ENCODE data around the gene PRDX1. TPM values are rescaled to one million over a fixed set of nuclear protein-coding genes. Genes with fewer than 3 reads are reported as not detected.

Gene PRDX1
- total and polyA plus RNA-seq, 2 of the 13 experiments (the other 11 are each of a cell fraction or from before 2014, with no cell fraction given), result 761 to 1,898 TPM

GRCh38 chr1:45521413-45522323, at the start of gene PRDX1 (continued):
- 0 out of 2 replicates have a peak, but pooled peaks have one; percentile 45 for TF ChIP-seq RCOR2 (CRISPR knock-in tag; IDR thresholded peaks at IDR 0.05)
- TF ChIP-seq ZNF609 (CRISPR knock-in tag; IDR thresholded peaks at IDR 0.05; ENCODE audit: borderline replicate concordance), result peak; percentile 75
- TF ChIP-seq TCF7 (IDR thresholded peaks at IDR 0.05; ENCODE audit: low read depth), result no peak
- TF ChIP-seq, protein P1, sequence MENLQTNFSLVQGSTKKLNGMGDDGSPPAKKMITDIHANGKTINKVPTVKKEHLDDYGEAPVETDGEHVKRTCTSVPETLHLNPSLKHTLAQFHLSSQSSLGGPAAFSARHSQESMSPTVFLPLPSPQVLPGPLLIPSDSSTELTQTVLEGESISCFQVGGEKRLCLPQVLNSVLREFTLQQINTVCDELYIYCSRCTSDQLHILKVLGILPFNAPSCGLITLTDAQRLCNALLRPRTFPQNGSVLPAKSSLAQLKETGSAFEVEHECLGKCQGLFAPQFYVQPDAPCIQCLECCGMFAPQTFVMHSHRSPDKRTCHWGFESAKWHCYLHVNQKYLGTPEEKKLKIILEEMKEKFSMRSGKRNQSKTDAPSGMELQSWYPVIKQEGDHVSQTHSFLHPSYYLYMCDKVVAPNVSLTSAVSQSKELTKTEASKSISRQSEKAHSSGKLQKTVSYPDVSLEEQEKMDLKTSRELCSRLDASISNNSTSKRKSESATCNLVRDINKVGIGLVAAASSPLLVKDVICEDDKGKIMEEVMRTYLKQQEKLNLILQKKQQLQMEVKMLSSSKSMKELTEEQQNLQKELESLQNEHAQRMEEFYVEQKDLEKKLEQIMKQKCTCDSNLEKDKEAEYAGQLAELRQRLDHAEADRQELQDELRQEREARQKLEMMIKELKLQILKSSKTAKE (CRISPR knock-in tag; IDR thresholded peaks at IDR 0.05; ENCODE audit: borderline replicate concordance), result no peak; the same call in 1 of the 2 replicates
- TF ChIP-seq ZFP41 (CRISPR knock-in tag; IDR thresholded peaks at IDR 0.05; ENCODE audit: borderline replicate concordance), result peak; percentile 34; the same call in 1 of the 2 replicates
- TF ChIP-seq, protein P2, sequence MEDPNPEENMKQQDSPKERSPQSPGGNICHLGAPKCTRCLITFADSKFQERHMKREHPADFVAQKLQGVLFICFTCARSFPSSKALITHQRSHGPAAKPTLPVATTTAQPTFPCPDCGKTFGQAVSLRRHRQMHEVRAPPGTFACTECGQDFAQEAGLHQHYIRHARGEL (CRISPR knock-in tag; IDR thresholded peaks at IDR 0.05), result 0 out of 2 replicates have a peak, but pooled peaks have one; percentile 33
- TF ChIP-seq PCBP1 (IDR thresholded peaks at IDR 0.05; ENCODE audit: borderline replicate concordance, low read depth, low read length), result no peak
- TF ChIP-seq MXI1 (IDR thresholded peaks at IDR 0.05; ENCODE audit: borderline replicate concordance, low read depth, low read length), result peak; percentile 95
- peak; percentile 68; the same call in 1 of the 2 replicates for TF ChIP-seq ZBTB20 (CRISPR knock-in tag; IDR thresholded peaks at IDR 0.05; ENCODE audit: borderline replicate concordance, low read depth)
- peak; percentile 90 for TF ChIP-seq KAT8 (CRISPR knock-in tag; IDR thresholded peaks at IDR 0.05)
- TF ChIP-seq NFKBIZ (CRISPR knock-in tag; IDR thresholded peaks at IDR 0.05), result peak; percentile 91
- TF ChIP-seq, protein P3, sequence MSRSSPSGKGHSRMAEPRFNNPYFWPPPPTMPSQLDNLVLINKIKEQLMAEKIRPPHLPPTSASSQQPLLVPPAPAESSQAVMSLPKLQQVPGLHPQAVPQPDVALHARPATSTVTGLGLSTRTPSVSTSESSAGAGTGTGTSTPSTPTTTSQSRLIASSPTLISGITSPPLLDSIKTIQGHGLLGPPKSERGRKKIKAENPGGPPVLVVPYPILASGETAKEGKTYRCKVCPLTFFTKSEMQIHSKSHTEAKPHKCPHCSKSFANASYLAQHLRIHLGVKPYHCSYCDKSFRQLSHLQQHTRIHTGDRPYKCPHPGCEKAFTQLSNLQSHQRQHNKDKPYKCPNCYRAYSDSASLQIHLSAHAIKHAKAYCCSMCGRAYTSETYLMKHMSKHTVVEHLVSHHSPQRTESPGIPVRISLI (CRISPR knock-in tag; IDR thresholded peaks at IDR 0.05; ENCODE audit: borderline replicate concordance), result peak; percentile 74; the same call in 1 of the 2 replicates
- no peak; the same call in 1 of the 2 replicates for TF ChIP-seq HDAC6 (IDR thresholded peaks at IDR 0.05; ENCODE audit: low read depth, low read length)
- peak; percentile 82 for TF ChIP-seq ZNF121 (CRISPR knock-in tag; IDR thresholded peaks at IDR 0.05)
- peak; percentile 78 for TF ChIP-seq HDAC2 (CRISPR knock-in tag; IDR thresholded peaks at IDR 0.05)
- TF ChIP-seq ZNF138 (CRISPR knock-in tag; IDR thresholded peaks at IDR 0.05; ENCODE audit: low read depth), result no peak

Data from HepG2 (cell line).